NCI-H146 treated with DMSO at 0.1 percent for 48 hours (cell line): ENCODE measurements around the gene FAM32A.
"Not testable (repeated sequence)": the region's sequence is repeated elsewhere in the genome, so short reads cannot be mapped to it uniquely, and the experiment has no call there.

Experiments
- DNase-seq: peaks from one replicate; lab custom pipeline; 2025; ENCODE audit not compliant: unreplicated experiment; lab: John Stamatoyannopoulos, UW

Gene FAM32A

DNA sequence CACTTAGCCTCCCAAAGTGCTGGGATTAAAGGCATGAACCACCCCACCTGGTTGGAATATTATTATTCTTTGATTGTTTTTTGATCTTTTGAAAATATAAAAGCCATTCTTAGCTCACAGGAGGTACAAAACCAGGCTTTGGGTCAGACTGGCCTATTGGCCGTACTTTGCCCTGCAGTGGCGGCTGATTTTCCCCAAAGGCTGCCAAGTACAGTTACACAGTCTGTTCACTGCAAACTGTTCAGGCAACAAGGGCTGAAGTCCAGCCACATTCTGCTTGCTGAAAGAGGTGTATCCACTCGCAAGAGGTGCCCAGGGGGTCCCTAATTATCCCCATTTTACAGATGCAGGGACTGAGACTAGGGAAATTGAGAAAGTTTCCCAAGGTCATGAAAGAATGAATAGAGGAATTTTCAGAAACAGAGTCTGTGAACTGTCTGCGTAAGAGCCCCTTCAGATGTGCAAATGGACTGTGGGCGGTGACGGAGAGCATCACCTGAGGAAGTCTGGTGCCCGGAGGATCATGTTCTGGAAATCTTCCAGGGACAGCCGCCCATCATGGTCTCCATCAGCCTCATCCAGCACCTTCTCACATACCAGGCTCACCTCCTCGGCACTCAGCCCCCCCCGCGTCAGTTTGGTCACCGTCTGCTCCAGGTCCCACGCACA is 20.9 kb upstream of the FAM32A start:
- DNase-seq = no peak

- DNase-seq = no peak
Observed at GRCh38 chr19:16166417-16166816, 18.8 kb upstream of the FAM32A start.

- no peak for DNase-seq
Observed at GRCh38 chr19:16167055-16167454, 18.2 kb upstream of the FAM32A start.

- no peak for DNase-seq
Observed at GRCh38 chr19:16168465-16169081, 16.6 kb upstream of the FAM32A start.

- DNase-seq = no peak
Observed at GRCh38 chr19:16170134-16170533, 15.1 kb upstream of the FAM32A start.

DNA sequence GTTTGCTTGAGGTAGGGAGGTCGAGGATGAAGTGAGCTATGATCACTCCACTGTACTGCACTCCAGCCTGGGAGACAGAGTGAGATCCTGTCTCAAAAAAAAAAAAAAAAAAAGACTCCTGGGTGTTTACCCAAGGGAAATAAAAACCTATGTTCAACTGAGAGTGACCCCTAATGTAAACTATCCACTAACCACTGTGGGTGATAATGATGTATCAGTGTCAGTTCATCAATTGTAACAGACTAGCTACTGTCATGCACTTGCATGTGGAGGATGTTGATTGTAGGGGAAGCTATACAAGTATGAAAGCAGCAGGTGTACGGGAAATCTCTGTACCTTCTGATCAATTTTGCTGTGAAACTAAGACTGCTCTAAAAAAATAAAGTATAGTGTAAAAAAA is 9.3 kb upstream of the FAM32A start:
- peak; percentile 82 for DNase-seq

- DNase-seq = not testable (repeated sequence)
Observed at GRCh38 chr19:16178866-16179265, 6.3 kb upstream of the FAM32A start.

DNA sequence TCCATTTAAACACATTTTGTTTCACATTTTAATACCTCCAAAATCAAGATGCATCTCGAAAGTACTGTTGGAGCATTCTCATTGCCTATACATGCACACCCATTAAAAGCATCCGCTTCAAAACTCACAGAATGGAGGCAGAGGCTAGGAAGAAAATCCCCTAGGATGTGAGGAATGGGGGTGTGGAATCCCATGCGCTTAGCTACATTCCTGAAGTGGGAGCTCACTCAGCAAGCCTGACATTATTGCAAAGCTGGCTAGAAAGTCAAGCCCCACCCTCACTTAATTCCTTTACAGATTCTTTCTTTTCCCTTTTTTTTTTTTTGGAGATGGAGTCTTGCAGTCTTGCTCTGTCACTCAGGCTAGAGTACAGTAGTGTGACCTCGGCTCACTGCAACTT is 4.6 kb upstream of the FAM32A start:
- no peak for DNase-seq

DNA sequence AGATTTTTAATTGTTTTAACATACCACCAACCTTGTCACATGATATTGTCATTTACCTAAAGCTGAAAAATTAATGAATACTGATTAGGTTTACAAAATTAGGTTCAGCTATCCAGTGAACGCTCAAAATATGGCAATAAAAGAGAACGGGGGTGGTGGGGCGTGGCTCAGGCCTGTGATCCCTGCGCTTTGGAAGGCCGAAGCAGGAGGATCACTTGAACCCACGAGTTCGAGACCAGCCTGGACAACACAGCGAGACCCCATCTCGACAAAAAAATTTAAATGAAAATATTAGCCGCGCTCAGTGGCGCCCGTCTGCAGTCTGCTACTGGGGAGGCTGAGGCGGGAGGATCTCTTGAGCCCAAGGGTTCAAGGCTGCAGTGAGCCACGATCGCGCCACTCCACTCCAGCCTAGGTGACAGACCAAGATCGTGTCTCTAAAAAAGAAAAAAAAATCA is 516 bp upstream of the FAM32A start:
- DNase-seq = no peak

- DNase-seq = peak; percentile 47
Observed at GRCh38 chr19:16185768-16186123, 536 bp downstream of the FAM32A start.

DNA sequence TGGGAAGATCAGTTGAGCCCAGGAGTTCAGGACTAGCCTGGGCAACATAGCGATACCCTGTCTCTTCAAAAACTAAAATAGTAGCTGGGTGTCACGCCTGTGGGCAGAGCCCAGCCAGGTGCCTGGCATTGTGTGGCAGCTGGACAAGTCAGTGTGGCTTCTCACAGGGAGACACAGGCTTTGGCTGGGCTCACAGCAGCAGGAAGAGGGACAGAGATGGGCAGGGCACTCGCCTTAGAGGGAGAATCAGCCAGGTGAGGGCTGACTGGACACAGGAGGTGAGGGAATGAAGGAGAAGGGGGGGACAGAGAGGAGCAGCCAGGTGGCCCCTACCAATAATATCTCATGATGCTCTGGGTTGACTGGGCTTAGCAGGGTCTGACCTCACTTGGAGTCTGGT is 3.3 kb downstream of the FAM32A start:
- DNase-seq = no peak

- no peak for DNase-seq
Observed at GRCh38 chr19:16190198-16190597, 5.0 kb downstream of the FAM32A start.

- DNase-seq = no peak
Observed at GRCh38 chr19:16190736-16191135, 5.5 kb downstream of the FAM32A start.

GRCh38 chr19:16191216-16191908 is 6.2 kb downstream of the FAM32A start:
- DNase-seq = no peak

DNA sequence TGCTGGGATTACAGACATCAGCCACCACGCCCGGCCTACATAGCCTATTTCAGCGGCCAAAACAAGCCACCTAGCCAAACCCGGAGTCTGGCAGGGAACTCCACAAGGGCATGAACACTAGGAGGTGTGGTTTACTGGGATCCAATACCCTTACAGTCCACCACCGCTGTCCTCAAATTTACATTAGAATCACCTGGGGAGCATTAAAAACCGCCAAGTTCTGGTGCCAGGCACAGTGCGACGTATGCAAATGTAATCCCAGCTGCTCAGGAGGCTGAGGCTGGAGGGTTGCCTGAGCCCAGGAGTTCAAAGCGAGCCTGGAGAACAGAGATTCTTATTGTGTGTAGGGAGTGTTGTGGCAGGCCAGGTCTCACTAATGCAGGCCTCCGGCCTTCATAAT is 8.3 kb downstream of the FAM32A start:
- DNase-seq = no peak

DNA sequence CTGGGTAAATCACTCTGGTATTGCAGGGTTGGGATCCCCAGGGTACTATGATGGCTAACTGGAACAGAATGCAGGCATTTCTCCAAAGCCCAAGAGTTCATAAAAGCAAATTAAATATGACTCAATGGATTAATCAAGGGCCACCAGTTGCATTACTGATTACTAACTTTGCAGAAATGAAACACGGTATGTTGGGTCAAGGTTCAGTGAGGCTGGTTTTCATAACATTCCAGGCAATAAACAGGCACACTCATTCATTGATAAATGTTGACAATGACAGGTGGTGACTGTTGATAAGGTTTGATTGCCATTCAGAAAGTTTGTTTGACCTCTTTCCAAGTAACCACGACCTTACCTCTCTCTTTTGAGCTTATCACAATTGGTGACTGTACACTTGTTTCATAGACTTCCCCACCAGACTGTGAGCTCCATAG is 12.0 kb downstream of the FAM32A start:
- no peak for DNase-seq

GRCh38 chr19:16197622-16198369 is 12.6 kb downstream of the FAM32A start, which contains the start of gene AP1M1:
Gene AP1M1, plus strand, starts transcription at chr19:16197911. Its CDS starts 116 bp downstream, at chr19:16198027.
- DNase-seq = peak; percentile 97

DNA sequence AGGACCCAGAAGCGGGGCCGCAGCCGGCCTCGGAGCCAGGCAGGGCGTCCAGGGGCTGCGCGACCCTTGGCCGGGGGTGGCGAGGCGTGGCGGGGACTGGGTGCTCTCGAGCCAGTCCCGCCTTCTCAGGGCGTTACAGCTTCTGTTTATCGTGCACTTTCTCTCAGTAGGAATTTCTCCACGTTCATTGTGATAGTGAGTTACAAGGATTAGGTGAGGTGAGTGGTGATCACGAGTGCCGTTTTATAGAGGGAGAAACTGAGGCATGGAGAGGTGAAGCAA is 13.1 kb downstream of the FAM32A start:
- no peak for DNase-seq

DNA sequence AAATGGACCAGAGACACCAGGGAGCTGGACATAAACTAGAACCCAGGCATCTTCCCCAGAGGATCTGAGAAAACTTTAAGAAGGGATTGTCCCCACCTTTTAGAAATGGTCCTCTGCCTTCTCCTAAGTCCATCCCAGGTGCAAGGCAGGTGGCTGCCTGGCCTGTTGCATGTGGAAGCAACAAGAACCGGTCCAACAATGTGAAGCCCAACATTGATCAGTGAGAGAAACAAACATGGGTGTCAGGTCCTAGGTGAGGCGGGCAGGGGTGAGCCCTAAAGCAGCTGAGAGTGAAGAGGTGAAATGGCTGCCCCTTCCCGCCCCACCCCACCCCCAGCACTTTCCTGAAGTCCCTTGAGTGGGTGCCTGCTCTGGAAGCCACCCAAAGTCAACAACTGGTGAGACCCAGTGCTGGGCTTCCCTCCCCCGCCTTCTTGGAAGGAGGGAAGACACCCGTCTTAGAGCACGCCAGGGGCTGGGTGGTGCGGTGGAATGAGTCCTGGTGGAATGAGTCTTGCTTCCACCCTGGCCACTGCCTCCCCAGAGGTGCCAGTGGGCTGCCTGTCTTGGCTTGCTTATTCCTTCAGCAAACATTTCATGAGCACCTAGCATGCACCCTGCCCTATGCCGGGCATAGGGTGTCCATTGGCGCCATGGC is 14.2 kb downstream of the FAM32A start:
- DNase-seq = no peak

DNA sequence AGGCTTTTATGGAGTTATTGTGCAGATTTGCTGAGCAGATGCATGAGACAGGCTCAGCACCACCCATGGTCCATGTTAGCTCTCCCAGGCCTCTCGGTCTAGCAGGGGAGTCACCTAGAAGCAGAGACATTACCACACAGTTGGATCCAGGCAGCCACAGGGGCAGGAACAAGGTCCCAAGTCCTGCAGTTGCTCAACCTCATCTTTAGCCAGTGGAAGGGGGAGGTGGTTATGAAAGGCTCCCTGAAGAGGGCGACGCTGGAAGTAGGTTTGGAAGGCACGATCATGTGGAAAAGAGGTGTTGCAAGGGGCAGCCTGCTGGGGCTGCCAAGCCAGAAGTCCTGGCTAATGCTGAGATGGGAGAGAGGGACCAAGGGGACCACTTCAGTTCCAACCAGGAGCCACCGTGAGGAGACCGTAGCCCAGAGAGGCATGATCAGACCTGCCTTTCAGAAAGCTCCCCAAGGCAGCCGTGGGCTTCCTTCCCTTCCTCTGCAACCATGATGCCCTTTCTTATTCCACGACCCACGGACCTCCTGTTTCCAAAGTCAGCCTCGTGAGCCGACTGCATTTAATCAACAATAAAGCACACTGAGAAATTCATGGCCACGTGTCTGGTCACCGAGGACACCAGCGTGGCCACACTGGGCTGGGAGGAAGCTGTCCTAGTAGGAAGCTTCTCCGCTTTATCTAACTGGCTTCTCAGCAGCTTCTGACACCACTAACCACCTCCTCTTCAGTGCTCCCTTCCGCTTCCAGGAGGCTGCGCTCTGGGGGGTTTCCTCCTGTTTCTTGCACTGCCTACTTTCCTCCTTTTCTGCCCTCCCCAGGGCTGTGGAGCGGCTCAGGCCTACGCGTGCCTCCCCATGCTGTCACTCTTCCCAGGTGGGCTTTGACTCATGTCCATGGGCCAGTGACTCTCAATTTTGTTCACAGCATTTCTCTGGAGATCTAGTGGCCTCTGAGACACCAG is 15.1 kb downstream of the FAM32A start:
- DNase-seq = no peak
